Body of pancreas (tissue), 4 donors: ENCODE data around the gene PSD4. TPM values are rescaled to one million over a fixed set of nuclear protein-coding genes. Genes with fewer than 3 reads are reported as not detected.

ENCODE experiments used
- ATAC-seq: fragments of 150-250 bp; one replicate; pipeline ENCODE4 v1.9.1; 2016
- DNase-seq, 4 donors: peaks; one replicate each; pipeline ENCODE4 v3.0.0-alpha.2; 2019
- H3K27ac ChIP-seq, 4 donors: fragments of 200-600 bp; sonication (generic); 1 replicate in 3 of 4; 2 replicates in 1 of 4; pipeline versions ENCODE4 v1.5.1 to v1.6.1; 2016 to 2019; ENCODE audit warnings: mild to moderate bottlenecking in 1 of 4, mixed read lengths in 1 of 4, moderate library complexity in 1 of 4
- H3K27me3 ChIP-seq, 2 donors: fragments of 200-600 bp; sonication (generic); one replicate each; pipeline ENCODE4 v1.6.0; 2016; ENCODE audit warnings: mild to moderate bottlenecking in 1 of 2
- H3K36me3 ChIP-seq, 2 donors: fragments of 200-600 bp; sonication (generic); replicated peaks in 1 of 2; 2 replicates each; pipeline ENCODE4 v1.5.1; 2016; ENCODE audit warnings: low read depth in 2 of 2; ENCODE audit not compliant: insufficient read depth in 1 of 2
- H3K4me1 ChIP-seq: fragments of 200-600 bp; sonication (generic); one replicate; pipeline ENCODE4 v1.6.0; 2016
- H3K4me3 ChIP-seq, 2 donors: fragments of 200-600 bp; sonication (generic); 1 replicate in 1 of 2; 2 replicates in 1 of 2; pipeline ENCODE4 v1.5.1; 2016 to 2019
- H3K9me3 ChIP-seq, 3 donors: fragments of 200-600 bp; sonication (generic); 1 replicate in 2 of 3; 2 replicates in 1 of 3; pipeline ENCODE4 v1.5.1; 2016
- CTCF ChIP-seq, 7 experiments: fragments of 450-650 bp in 4 of 7; fragments of 200-600 bp in 3 of 7; sonication (generic) in 3 of 7; IDR thresholded peaks; one replicate each; pipeline ENCODE4 v1.5.1; 2016 to 2019; ENCODE audit warnings: antibody characterized with exemption in 7 of 7
- POLR2A ChIP-seq, 3 donors: fragments of 450-650 bp; IDR thresholded peaks; one replicate each; pipeline ENCODE4 v1.6.1; 2016; ENCODE audit warnings: antibody characterized with exemption in 3 of 3, mild to moderate bottlenecking in 2 of 3
- WGBS, 2 donors: methylation state at CpG; one replicate each; pipeline ENCODE4 v1.1.5; 2017; 5-methylcytosine and 5-hydroxymethylcytosine counted together
- intact Hi-C: fragments of 100-400 bp; cut with DNase I; formaldehyde crosslinking; loops from one replicate; pipeline ENCODE4 v1.15.1; 2023
- total RNA-seq, 2 donors: library from RNA; depleted of rRNA; stranded (reverse); fragments of >200 nt; gene quantifications; one replicate each; pipeline ENCODE4 v1.1.0, GENCODE V29; 2016

The PSD4 gene
- total RNA-seq, 2 donors from 2014 or later, result 40.5 to 83.4 TPM

GRCh38 chr2:113216891-113217454, 43.2 kb downstream of the PSD4 start:
- H3K36me3 ChIP-seq, result no peaks in the 10 kb centered on the region
- no peaks in the 10 kb centered on the region for H3K27me3 ChIP-seq
- intact Hi-C loops, result no loop called here
- H3K4me3 ChIP-seq, result no peak overlapping the region
- H3K9me3 ChIP-seq, result no peaks in the 10 kb centered on the region
- peak overlapping the region in 3 of 4 donors; percentile 77 to 89 (median 78) for H3K27ac ChIP-seq
- H3K4me1 ChIP-seq, result peaks cover 37% of the 10 kb centered on the region
- no peak for DNase-seq
- WGBS, 2 donors, result 76 to 80% methylated on average over 6 of the region's 6 CpGs
- TF ChIP-seq CTCF (IDR thresholded peaks at IDR 0.05) (no peak), POLR2A (IDR thresholded peaks at IDR 0.05) (no peak)
- no peak for ATAC-seq

- TF ChIP-seq POLR2A (IDR thresholded peaks at IDR 0.05) (no peak), CTCF (IDR thresholded peaks at IDR 0.05) (peak in 1 of 7 experiments; percentile 7)
- peak overlapping the region; percentile 65 to 89 (median 78) for H3K27ac ChIP-seq
- peak in 3 of 4 donors; percentile 32 to 65 (median 52) for DNase-seq
- no peak overlapping the region for H3K4me3 ChIP-seq
- no peaks in the 10 kb centered on the region for H3K9me3 ChIP-seq
- 60 to 71% methylated on average over 15 of the region's 15 CpGs for WGBS, 2 donors
- no peaks in the 10 kb centered on the region for H3K27me3 ChIP-seq
- intact Hi-C loops, result no loop called here
- H3K36me3 ChIP-seq, result no peaks in the 10 kb centered on the region
- H3K4me1 ChIP-seq, result peaks cover 35% of the 10 kb centered on the region
- ATAC-seq, result peak; percentile 73
These were observed 43.9 kb downstream of the PSD4 start for GRCh38 chr2:113217455-113218282.

- intact Hi-C loops, result no loop called here
- Histone ChIP-seq H3K27me3 (no peaks in the 10 kb centered on the region), H3K9me3 (no peaks in the 10 kb centered on the region), H3K27ac (peak overlapping the region; percentile 65 to 89 (median 78)), H3K36me3 (no peaks in the 10 kb centered on the region), H3K4me3 (no peak overlapping the region), H3K4me1 (peaks cover 35% of the 10 kb centered on the region)
- 50 to 55% methylated on average over 8 of the region's 8 CpGs for WGBS, 2 donors
- peak; percentile 47 to 85 (median 64) for DNase-seq
- no peak for TF ChIP-seq POLR2A (IDR thresholded peaks at IDR 0.05)
- peak in 2 of 7 experiments; percentile 8 to 19 for TF ChIP-seq CTCF (IDR thresholded peaks at IDR 0.05)
- ATAC-seq, result peak; percentile 76
These were observed 44.7 kb downstream of the PSD4 start for GRCh38 chr2:113218283-113219091.

DNA sequence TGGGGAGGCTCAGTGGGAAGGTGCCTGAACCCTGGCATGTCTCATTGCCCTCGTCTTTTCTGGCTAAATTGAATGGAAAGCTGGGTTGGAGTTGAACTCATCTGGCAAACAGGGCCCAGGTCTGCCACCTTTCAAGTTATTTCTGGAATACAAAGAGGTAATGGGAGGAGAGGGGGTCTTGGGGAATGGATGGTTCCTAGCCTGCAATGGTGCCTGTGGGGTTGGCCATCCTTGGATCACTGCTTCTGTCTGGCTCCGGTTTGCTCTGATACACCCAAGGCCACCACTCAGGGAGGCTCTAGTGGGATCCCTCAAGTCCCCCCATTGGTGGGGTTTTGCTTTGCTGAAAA, 45.3 kb downstream of the PSD4 start:
- peak overlapping the region; percentile 25 to 89 (median 78) for H3K27ac ChIP-seq

More for the DNA sequence above, 45.3 kb downstream of the PSD4 start:
- H3K27me3 ChIP-seq, result no peaks in the 10 kb centered on the region
- H3K9me3 ChIP-seq, result no peaks in the 10 kb centered on the region
- 90 to 100% methylated on average over 2 of the region's 2 CpGs for WGBS, 2 donors
- no peak overlapping the region for H3K4me3 ChIP-seq
- intact Hi-C loops, result no loop called here
- ATAC-seq (no peak), DNase-seq (no peak)
- TF ChIP-seq POLR2A (IDR thresholded peaks at IDR 0.05) (no peak), CTCF (IDR thresholded peaks at IDR 0.05) (no peak)
- peaks cover 35% of the 10 kb centered on the region for H3K4me1 ChIP-seq
- H3K36me3 ChIP-seq, result no peaks in the 10 kb centered on the region
